GM11168 (cell line): ENCODE measurements around the gene HADHA.
"Not testable (repeated sequence)": the region's sequence is repeated elsewhere in the genome, so short reads cannot be mapped to it uniquely, and the experiment has no call there.

Experiments used
- in situ Hi-C: fragments of 300-500 bp; cut with MboI; formaldehyde crosslinking; loops from one replicate; pipeline ENCODE4 v1.12.0; 2022; ENCODE audit warnings: low sequenced_read_pairs; ENCODE audit not compliant: unreplicated experiment

HADHA gene

DNA sequence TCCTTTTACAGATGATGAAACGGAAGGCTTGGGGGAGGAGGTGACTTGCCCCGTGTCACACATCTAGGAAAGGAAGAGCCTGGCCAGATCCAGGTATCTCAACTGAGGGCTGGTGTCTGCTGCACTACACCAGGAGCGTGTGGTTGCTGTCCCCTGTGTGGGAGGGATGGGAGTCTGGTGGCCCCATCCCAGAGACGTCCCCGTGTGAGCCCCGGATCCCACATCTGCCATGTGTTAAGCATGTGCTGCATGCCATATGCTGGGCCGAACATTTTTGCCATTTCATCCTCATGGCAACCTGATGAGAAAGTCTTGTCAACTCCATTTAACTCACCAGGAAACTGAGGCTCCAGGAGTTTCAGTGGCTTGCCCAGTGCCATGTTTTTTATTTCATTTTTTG, 67.3 kb downstream of the HADHA start:
- in situ Hi-C loops, result no loop called here

DNA sequence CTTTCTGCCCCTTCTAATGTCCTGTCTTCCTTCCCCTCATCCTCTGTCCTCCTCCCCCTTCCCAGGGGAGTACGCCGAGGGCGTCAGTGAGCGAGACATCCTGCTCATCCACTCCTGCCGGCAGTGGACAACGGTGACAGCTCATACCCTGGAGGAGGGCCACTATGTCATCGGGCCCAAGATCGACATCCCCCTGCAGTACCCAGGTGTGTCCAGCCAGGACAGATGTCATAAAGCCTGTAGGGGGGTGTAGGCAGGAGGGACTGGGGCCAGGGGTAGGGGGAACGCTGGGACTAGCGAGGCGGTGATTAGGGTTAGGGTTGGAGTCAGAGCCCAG, 68.2 kb downstream of the HADHA start:
- in situ Hi-C loops, result no loop called here

DNA sequence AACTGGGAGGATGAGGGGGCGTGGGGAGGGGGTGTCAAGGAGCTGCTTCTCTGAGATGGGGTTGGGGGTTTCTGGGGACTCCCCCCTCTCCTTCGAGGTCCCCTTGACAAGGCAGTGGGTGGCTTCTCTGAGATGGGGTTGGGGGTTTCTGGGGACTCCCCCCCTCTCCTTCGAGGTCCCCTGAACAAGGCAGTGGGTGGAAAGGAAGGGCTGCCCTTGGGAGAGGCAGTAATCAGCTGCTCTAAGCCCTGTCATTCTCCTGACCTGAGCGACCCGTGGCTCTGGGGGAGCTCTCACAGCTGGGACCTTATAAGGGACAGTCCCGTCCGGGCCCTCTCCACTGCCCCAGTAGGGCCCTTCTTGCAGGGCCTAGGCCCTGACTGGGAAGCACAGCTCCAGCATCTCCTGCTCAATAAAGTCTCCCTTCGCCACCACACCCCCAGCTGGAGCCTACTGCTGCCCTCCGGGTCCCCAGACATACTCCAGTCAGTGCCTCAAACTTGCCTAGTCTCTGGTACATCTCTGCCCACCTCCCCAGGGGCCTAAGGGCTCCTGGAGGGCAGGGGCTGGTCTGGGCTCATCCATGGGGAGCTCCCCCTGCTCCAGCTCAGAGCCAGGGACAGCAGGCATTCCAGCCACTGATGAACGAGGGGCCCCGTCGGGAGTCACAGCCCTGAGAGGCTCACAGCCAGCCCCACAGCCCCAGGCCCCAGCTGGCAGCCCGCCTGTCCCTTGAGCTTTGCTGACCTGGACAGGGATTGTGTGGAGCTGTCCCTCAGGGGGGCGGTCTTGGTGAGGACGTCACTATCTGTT, 68.8 kb downstream of the HADHA start:
- in situ Hi-C loops, result no loop called here

DNA sequence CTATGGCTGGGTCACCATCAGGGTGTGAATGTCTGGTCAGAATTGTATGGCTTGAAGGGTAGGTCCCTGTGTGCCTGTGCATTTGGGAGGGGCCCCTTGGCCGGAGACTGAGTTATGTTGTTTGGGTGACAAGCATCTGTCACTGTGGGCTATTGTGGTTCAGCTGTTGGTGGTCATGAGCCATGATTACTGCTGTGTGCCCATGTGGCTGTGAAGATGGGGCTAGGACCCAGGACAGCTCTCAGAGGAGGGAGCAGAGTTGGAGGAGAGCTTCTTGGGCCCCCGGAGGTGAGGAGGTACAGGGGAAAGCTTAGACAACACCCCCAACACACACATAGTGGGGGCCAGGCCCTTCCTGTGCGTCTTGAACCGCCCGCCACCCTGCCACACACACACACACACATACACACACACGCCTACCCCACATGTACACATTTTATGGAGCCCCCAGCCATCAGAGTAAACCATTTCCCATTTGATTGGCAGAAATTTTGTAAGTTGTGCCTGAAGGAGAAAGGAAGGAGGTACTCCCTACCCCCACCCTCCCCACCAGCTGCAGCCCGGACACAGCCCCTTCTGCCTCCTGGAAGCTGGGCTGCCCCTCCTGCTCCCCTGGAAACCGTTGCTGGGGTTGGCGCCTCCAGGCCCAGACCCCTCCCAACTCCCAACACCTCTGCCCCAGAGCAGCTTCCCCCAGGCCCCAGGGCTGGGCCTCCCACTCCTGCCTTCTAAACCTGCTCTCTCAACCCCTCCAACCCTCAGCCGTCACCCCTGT, 69.6 kb downstream of the HADHA start:
- in situ Hi-C loops, result no loop called here

DNA sequence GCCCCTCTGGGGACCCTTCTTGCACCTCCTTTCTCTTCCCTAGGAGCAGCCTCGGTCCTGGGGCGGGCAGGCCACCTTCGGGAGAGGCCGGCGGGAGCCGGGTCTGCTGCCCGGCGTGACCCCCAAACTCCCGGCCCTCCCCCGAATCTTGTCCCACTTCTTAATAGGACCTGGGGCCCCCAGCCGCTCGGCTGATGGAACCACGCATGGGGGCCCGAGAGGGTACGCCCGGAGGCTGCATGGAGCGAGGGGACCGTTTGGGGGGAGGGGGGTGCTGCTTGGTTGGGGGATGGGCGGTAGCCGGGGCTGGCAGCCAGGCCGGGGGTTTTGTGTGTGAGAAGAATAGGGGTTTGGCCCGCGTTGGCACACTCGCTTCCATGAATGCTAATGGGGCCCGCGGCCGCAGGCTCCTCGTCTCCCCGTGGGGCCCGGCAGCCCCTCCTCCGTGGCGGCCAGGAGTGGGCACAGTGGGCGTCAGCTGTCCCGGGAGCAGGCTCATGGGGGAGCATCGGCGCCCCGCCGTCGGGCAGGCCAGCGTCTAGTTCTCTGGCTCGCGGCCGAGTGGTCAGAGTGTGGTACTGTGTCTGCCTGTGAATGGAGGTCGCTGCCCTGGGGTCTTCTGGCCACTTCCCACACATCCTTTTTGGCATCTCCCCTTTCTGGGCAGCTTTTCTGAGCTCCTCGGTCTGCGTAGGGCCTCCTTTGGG, 70.5 kb downstream of the HADHA start:
- in situ Hi-C loops, result no loop called here

DNA sequence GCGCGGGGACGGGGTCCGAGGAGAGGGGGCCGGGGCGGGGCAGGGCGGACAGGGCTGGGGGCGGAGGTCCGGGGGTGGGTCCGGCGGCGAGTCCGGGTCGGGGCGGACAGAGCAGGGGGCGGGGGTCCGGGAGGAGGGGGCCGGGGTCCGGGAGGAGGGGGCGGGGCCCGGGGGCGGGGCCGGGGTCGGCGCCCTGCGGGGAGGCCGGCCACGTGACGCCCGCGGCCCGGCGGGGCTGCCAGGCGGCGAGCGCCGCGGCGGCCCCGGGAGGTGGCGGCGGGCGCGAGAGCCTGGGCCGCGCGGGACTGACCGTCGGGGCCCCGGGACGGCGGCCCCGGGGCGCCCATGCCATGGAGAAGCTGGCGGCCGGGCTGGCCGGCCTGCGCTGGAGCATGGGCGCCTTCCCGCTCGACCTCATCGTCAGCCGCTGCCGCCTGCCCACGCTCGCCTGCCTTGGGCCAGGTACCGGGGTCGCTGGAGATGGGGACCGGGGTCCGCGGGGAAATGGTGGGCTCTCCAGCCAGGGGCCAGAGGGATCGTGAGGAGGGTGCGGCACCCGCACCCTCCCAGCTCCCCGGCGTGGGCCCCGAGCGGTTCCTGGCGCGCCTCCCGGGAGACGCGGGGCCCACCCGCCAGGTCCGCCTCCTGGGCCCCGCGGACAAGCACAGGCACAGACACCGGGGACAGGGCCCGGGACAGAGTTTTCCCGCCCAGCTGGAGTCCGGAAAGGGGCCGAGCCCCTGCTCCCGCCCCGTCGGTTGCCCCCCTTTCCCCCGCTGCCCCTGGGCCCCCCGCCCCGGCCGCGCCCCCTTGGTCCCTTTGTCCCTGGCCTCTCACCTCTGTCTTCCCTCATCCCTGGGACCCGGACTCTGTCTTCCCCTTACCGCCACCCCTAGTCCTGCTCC, 71.3 kb downstream of the HADHA start, which contains the start of gene GAREM2:
Gene GAREM2 (plus strand): TSS at position 218 of the 905 bp plus-strand sequence. CDS start 133 bp downstream, at position 351.
- in situ Hi-C loops, result no loop called here

DNA sequence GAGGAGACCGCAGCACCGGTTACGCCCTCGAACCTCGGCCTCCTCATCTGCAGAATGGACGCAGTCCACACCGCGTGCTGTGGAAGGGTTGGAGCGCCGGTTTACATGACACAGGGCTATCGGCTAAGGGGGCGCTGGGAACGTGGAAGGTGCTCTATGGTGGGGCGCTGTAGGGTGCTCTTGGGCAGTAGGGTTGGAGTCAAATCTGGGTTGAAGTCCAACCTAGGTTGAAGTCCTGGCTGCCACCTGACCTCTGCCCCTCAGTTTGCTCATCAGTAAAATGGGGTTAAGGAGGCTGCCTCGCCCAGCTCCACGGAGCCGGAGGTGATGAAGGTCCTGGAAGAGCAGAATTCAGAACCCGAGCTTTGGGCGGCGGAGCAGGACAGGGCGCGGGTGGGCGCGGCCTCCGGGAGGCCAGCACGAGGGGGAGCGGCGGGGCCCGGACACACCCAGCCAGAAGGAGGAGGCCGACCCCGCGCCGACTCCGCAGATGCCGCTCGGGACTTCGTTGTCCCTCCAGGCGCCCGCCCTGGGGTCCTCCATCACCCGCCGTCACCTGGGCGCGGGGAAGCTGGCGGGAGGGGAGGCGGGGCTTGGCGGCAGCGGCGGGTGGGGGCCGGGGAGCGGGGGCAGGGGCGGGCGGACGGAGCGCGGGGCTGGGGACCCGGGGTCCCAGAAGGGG, 72.1 kb downstream of the HADHA start:
- in situ Hi-C loops, result no loop called here

DNA sequence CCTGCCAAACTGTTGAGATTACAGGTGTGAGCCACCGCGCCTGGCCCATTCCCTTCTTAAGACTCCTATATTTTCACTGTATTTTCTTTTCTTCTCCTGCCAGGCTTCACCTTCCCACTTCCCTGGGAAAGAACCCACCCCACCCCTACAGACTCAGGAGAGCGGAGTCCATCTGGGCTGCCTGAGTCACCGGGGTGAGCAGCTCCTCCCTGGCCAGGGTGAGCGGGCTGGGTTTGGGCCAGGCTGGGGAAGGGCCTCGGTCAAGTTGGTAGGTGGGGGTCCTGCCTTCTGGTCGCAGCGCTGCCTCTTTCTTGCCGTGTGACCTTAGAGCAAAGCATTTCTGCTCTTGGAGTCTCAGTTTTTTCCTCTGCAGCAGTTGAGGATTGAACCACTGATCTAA, 73.6 kb downstream of the HADHA start:
- in situ Hi-C loops, result no loop called here

DNA sequence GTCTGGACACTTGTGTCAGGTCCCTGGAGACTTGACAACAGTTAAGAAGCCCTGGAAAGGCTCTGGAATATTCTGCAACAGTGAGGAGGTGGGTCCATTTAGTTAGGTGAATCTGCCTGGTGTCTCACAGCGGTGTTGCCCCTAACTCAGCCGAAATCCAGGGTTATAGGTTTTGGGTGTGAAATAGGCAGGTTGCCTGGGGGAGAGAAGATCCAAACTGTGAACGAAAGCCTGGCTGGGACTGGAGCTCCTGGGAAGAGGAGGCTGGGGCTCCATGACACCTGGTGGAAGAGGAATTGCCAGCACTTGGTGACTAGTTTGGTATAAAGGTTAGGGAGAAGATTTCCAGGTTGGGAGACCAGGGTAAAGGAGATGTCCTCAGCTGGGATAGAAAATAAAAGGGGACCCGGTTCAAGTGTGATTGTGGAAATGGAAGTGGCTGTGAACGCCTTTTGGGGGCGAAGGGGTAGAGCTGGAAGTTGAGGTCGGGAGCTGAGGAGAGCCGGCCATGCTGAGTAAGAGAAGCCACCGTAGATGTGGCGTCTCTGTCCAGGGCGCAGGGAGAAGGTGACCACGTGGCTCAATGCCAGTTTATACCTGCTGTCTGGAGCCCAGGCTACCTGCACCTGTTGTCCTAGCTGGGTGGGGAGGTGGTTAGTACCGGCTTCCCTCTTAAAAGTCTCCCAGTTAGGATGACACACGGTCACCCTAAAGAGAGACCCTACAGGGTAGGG, 74.6 kb downstream of the HADHA start:
- in situ Hi-C loops, result no loop called here

DNA sequence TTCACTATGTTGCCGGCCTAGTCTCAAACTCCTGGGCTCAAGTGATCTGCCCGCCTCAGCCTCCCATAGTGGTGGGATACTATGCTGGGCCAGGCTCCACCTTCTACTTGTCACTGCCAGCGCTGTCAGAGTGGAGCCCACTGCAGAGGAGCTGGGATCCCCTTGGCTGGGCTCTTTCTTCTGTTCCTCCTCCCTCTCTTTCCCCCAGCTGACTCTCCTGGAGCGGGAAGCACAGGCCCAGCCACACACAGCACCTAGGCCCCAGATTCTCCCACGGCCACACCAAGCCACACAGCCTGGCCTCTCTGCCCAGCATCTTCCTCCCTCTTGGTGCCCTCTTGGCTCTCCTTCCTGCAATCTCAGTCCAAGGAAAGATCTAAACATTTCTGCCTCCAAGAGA, 75.2 kb downstream of the HADHA start:
- in situ Hi-C loops, result no loop called here

DNA sequence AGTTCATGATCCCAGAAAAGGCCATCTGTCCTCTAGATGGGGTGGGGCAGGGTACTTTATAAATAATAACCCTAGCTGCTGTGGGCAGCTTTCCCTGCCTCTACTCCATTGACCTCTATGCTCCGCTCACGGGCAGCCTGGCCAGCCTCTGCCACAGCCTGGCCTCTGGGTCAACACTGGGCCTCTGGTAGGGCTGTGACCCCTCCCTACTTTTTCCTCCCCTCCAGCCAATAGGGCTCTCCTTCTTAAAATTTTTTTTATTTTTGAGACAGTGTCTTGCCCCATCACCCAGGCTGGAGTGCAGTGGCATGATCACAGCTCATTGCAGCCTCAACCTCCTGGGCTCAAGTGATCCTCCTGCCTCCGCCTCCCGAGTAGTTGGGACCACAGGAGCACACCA, 75.6 kb downstream of the HADHA start:
- in situ Hi-C loops, result no loop called here

DNA sequence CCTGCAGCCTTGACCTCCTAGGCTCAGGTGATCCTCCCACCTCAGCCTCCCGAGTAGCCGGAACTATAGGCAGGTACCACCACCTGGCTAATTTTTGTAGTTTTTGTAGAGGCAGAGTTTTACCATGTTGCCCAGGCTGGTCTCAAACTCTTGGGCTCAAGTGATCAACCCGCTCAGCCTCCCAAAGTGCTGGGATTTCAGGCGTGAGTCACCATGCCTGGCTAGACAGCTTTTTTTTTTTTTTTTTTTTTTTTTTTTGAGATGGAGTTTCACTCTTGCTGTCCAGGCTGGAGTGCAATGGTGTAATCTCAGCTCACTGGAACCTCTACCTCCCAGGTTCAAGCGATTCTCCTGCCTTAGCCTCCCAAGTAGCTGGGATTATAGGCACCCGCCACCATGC, 77.9 kb downstream of the HADHA start:
- in situ Hi-C loops, result not testable (repeated sequence)

GRCh38 chr2:26165403-26165802, 79.0 kb downstream of the HADHA start:
- in situ Hi-C loops, result no loop called here

DNA sequence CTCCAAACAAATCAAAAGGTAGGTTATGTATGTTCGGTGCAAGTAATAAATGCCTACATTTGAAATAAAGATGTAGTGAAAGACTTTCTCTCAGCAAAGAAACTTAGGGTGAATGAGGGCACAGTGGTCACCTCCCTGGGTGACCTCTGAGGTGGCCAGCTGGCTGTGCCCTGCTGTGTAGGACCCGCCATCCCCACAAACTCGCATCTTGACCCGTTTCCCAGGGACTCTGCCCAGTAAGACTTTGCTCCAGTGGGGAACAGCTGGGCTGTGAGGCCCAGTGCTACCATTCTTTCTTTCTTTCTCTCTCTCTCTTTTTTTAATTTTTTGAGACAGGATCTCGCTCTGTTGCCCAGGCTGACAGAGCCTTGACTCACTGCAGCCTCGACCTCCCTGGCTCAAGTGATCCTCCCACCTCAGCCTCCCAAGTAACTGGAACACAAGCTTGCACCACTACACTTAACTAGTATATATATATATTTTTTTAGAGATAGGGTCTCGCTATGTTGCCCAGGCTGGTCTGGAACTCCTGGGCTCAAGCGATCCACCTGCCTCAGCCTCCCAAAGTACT, 79.7 kb downstream of the HADHA start:
- in situ Hi-C loops, result no loop called here

- in situ Hi-C loops, result no loop called here
These were observed 80.2 kb downstream of the HADHA start for GRCh38 chr2:26164231-26164630.

DNA sequence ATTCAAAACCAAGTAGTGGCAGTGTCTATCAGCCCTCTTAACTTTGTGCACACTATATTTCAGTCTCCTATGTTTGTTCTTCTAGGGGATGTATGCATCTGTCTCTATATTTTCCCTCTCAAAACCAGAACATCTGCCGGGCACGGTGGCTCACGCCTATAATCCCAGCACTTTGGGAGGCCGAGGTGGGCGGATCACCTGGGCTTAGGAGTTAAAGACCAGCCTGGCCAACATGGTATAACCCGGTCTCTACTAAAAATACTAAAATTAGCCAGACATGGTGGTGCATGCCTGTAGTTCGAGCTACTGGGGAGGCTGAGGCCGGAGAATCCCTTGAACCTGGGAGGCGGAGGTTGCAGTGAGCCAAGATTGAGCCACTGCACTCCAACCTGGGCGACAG, 81.5 kb downstream of the HADHA start:
- in situ Hi-C loops, result no loop called here

DNA sequence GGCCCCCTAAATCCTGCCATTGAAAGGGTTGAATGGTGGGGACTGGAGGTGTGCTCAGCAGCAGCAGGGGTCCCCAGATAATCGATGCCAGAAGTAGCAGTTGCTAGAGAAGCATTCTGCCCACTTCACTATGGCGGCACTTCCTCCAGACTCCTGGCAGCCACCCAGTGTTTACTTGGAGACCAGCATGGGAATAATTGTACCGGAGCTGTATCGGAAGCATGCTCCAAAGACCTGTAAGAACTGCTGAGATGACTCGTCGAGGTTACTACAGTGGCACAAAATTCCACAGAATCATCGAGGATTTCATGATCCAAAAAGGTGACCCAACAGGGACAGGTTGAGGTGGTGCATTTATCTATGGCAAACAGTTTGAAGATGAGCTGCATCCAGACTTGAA, 82.5 kb downstream of the HADHA start:
- in situ Hi-C loops, result no loop called here

- in situ Hi-C loops, result no loop called here
These were observed 86.9 kb downstream of the HADHA start for GRCh38 chr2:26157580-26157979.

DNA sequence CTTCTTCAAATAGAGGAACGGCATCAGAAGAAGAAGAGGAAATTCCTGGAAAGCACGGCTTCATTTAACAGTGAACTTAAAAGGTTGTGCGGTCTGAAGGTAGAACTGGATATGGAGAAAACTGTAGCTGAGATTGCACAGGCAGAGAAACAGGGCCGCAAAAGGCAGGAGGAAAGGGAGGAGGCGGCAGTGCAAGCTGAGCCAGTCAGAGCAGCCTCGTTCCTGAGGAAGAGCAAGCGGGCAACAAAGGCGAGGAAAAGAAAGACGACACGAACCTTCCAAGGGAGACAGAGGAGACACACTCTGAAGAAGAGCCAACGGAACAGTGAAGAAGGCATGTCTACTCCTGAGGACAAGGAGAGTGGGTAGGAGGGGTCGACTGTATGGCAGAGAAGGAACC, 94.2 kb downstream of the HADHA start:
- in situ Hi-C loops, result no loop called here
